PC-3 (cell line): ENCODE measurements around the gene RASA2. TPM values are rescaled to one million over a fixed set of nuclear protein-coding genes. Genes with fewer than 3 reads are reported as not detected.

ENCODE experiments used
- ATAC-seq: fragments of 200-7000 bp; cut with Tn5 transposase; 2 replicates; pipeline ENCODE4 v1.9.1; 2020; ENCODE audit warnings: mild to moderate bottlenecking, moderate library complexity
- BruUV-seq: library from RNA; stranded (reverse); fragments of 400-500 nt; replicated peaks from 2 replicates; lab custom pipeline; 2021; lab: Mats Ljungman, UMichigan
- CTCF ChIA-PET: fragments of 300-600 bp; sonication (Branson Sonifier 250); formaldehyde crosslinking; loops from one replicate; lab custom pipeline; 2022; ENCODE audit warnings: antibody characterized with exemption; lab: Charles Lee
- POLR2A ChIA-PET: fragments of 300-600 bp; sonication (Branson Sonifier 250); formaldehyde crosslinking; loops from one replicate; lab custom pipeline; 2022; ENCODE audit warnings: antibody characterized with exemption; ENCODE audit not compliant: unreplicated experiment; lab: Charles Lee
- DNase-seq: peaks from one replicate; pipeline ENCODE4 v3.0.0-alpha.2; 2015
- H2AFZ ChIP-seq: fragments of 300-600 bp; sonication (generic); 2 replicates; pipeline ENCODE4 v1.6.0; 2016; ENCODE audit warnings: antibody characterized with exemption, low read length
- H3F3A ChIP-seq: fragments of 300-600 bp; sonication (generic); one replicate; pipeline ENCODE4 v1.6.0; 2017; ENCODE audit warnings: antibody characterized with exemption, low read length, control low read depth, mild to moderate bottlenecking; ENCODE audit not compliant: unreplicated experiment
- H3K27ac ChIP-seq: fragments of 300-600 bp; sonication (generic); 2 replicates; pipeline ENCODE4 v1.5.1; 2016; ENCODE audit warnings: mild to moderate bottlenecking, low read length
- H3K27me3 ChIP-seq: fragments of 300-600 bp; sonication (generic); 2 replicates; pipeline ENCODE4 v1.6.1; 2016; ENCODE audit warnings: low read length, mixed read lengths
- H3K36me3 ChIP-seq: fragments of 300-600 bp; sonication (generic); 2 replicates; pipeline ENCODE4 v1.6.1; 2016; ENCODE audit warnings: low read depth, mixed run types, low read length, mixed read lengths
- H3K4me1 ChIP-seq: fragments of 300-600 bp; sonication (generic); 2 replicates; pipeline ENCODE4 v1.5.1; 2016; ENCODE audit warnings: low read length; ENCODE audit not compliant: insufficient read depth
- H3K4me2 ChIP-seq: fragments of 300-600 bp; sonication (generic); 2 replicates; pipeline ENCODE4 v1.6.0; 2016; ENCODE audit warnings: low read length
- H3K4me3 ChIP-seq: fragments of 300-600 bp; sonication (generic); 2 replicates; pipeline ENCODE4 v1.5.1; 2016; ENCODE audit warnings: mild to moderate bottlenecking, low read length, mixed read lengths
- H3K79me2 ChIP-seq: fragments of 300-600 bp; sonication (generic); 2 replicates; pipeline ENCODE4 v1.6.1; 2017; ENCODE audit warnings: low read length, mixed read lengths
- H3K9ac ChIP-seq: fragments of 300-600 bp; sonication (generic); 2 replicates; pipeline ENCODE4 v1.6.0; 2016; ENCODE audit warnings: mild to moderate bottlenecking, low read length
- H3K9me2 ChIP-seq: fragments of 300-600 bp; sonication (generic); replicated peaks from 2 replicates; pipeline ENCODE4 v1.6.1; 2016; ENCODE audit warnings: mixed run types, low read length, mixed read lengths
- H3K9me3 ChIP-seq: fragments of 300-600 bp; sonication (generic); 2 replicates; pipeline ENCODE4 v1.6.1; 2016; ENCODE audit warnings: low read length, mixed read lengths
- H4K20me1 ChIP-seq: fragments of 300-600 bp; sonication (generic); 2 replicates; pipeline ENCODE4 v1.6.1; 2016; ENCODE audit warnings: low read length, mixed read lengths
- EZH2 ChIP-seq: fragments of 300-600 bp; sonication (generic); IDR thresholded peaks from one replicate; pipeline ENCODE4 v1.6.1; 2017; ENCODE audit warnings: antibody characterized with exemption, mild to moderate bottlenecking, low read length; ENCODE audit not compliant: unreplicated experiment
- EZH2phosphoT487 ChIP-seq: fragments of 300-600 bp; sonication (generic); IDR thresholded peaks from 2 replicates; pipeline ENCODE4 v1.6.1; 2018; ENCODE audit warnings: mild to moderate bottlenecking, antibody characterized with exemption, low read length, borderline replicate concordance
- intact Hi-C: fragments of 100-400 bp; cut with micrococcal nuclease; formaldehyde crosslinking; loops from 2 replicates; pipeline ENCODE4 v1.9.0; 2023
- total RNA-seq: library from RNA; depleted of rRNA; stranded (reverse); fragments of >200 nt; gene quantifications from 2 replicates; pipeline ENCODE4 v1.2.3, GENCODE V29; 2014
- TF ChIP-seq, protein P1 (sequence below): fragments of 300-600 bp; sonication (generic); conservative IDR thresholded peaks from 2 replicates; pipeline ENCODE4 v1.5.1; 2017; ENCODE audit warnings: antibody characterized with exemption, low read depth, mild to moderate bottlenecking, low read length

Gene RASA2
- total RNA-seq, 1 experiment from 2014 or later = 3.7 TPM

GRCh38 chr3:141550926-141551665 is 64.3 kb downstream of the RASA2 start:
- CTCF ChIA-PET = no interaction called here
- DNase-seq (no peak), ATAC-seq (no peak)
- Histone ChIP-seq H3K9me3 (no peaks in the 10 kb centered on the region), H3K27me3 (no peaks in the 10 kb centered on the region), H3K4me1 (no peaks in the 10 kb centered on the region), H3F3A (no peaks in the 10 kb centered on the region), H4K20me1 (no peaks in the 10 kb centered on the region), H3K4me2 (no peak overlapping the region), H2AFZ (no peak overlapping the region), H3K4me3 (no peak overlapping the region), H3K27ac (no peak overlapping the region), H3K9ac (no peak overlapping the region), H3K36me3 (peaks cover 5% of the 10 kb centered on the region; the same call in 1 of the 2 replicates), H3K79me2 (no peaks in the 10 kb centered on the region), H3K9me2 (no peaks in the 10 kb centered on the region)
- no TSS peak for BruUV-seq
- no peak for TF ChIP-seq EZH2phosphoT487
- TF ChIP-seq EZH2 = no peak
- TF ChIP-seq, protein P1, sequence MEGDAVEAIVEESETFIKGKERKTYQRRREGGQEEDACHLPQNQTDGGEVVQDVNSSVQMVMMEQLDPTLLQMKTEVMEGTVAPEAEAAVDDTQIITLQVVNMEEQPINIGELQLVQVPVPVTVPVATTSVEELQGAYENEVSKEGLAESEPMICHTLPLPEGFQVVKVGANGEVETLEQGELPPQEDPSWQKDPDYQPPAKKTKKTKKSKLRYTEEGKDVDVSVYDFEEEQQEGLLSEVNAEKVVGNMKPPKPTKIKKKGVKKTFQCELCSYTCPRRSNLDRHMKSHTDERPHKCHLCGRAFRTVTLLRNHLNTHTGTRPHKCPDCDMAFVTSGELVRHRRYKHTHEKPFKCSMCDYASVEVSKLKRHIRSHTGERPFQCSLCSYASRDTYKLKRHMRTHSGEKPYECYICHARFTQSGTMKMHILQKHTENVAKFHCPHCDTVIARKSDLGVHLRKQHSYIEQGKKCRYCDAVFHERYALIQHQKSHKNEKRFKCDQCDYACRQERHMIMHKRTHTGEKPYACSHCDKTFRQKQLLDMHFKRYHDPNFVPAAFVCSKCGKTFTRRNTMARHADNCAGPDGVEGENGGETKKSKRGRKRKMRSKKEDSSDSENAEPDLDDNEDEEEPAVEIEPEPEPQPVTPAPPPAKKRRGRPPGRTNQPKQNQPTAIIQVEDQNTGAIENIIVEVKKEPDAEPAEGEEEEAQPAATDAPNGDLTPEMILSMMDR = no peak
- intact Hi-C loops = no loop called here
- POLR2A ChIA-PET = no interaction called here

DNA sequence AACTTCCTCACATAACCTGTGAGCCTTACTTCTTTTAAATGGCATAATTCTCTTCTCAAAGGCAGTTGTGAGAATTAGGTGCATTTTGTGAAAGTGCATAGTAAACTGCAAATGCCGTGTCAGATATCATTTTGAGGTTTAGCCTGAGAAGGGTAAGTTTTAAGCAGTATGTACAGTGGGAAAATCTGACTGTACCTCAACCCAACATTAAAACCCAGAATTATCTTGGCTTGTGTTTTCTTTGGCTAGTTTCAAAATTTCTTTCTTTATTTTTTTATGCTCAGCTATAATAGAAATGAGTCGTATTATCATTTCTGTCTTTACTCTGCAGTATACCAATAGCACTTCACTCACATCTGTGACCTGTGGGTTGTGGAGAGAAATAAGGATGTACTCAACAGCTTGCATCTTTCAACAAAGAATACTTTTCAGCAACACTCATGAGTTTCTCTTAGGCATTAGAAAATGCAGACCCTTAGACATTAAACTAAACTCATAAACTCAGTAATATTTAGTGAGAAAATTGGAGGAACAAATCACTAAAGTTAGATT is 65.7 kb downstream of the RASA2 start:
- no peak overlapping the region for H3K4me3 ChIP-seq
- H3K9ac ChIP-seq = no peak overlapping the region
- TF ChIP-seq EZH2phosphoT487 = no peak
- TF ChIP-seq, protein P1 = no peak
- TF ChIP-seq EZH2 = no peak
- POLR2A ChIA-PET = no interaction called here
- ATAC-seq = no peak
- no peaks in the 10 kb centered on the region for H4K20me1 ChIP-seq
- H3K9me2 ChIP-seq = no peaks in the 10 kb centered on the region
- DNase-seq = no peak
- BruUV-seq = no TSS peak
- no peaks in the 10 kb centered on the region for H3K4me1 ChIP-seq
- H3K4me2 ChIP-seq = no peak overlapping the region
- intact Hi-C loops = no loop called here
- H3F3A ChIP-seq = no peaks in the 10 kb centered on the region
- no peak overlapping the region for H2AFZ ChIP-seq
- H3K9me3 ChIP-seq = no peaks in the 10 kb centered on the region
- no peak overlapping the region for H3K27ac ChIP-seq
- H3K36me3 ChIP-seq = no peaks in the 10 kb centered on the region
- no peaks in the 10 kb centered on the region for H3K79me2 ChIP-seq
- CTCF ChIA-PET = no interaction called here
- H3K27me3 ChIP-seq = no peaks in the 10 kb centered on the region

GRCh38 chr3:141553055-141553454 is 66.2 kb downstream of the RASA2 start:
- no peaks in the 10 kb centered on the region for H3K4me1 ChIP-seq
- H3K27ac ChIP-seq = no peak overlapping the region
- H3K4me3 ChIP-seq = no peak overlapping the region
- BruUV-seq = no TSS peak
- no peaks in the 10 kb centered on the region for H3K9me2 ChIP-seq
- H3K4me2 ChIP-seq = no peak overlapping the region
- no peak for TF ChIP-seq EZH2
- TF ChIP-seq, protein P1 = no peak
- no peak for TF ChIP-seq EZH2phosphoT487
- no peaks in the 10 kb centered on the region for H3K27me3 ChIP-seq
- intact Hi-C loops = no loop called here
- no peak overlapping the region for H2AFZ ChIP-seq
- no peaks in the 10 kb centered on the region for H3F3A ChIP-seq
- H3K36me3 ChIP-seq = no peaks in the 10 kb centered on the region
- no peak for DNase-seq
- no peak overlapping the region for H3K9ac ChIP-seq
- ATAC-seq = no peak
- no peaks in the 10 kb centered on the region for H4K20me1 ChIP-seq
- ChIA-PET CTCF (no interaction called here), POLR2A (no interaction called here)
- no peaks in the 10 kb centered on the region for H3K79me2 ChIP-seq
- no peaks in the 10 kb centered on the region for H3K9me3 ChIP-seq
